ENCODE data around the gene GULP1.

The GULP1 gene

GRCh38 chr2:188434018-188434417 lies 142.3 kb downstream of the GULP1 start:
- TF ChIP-seq, protein P1, sequence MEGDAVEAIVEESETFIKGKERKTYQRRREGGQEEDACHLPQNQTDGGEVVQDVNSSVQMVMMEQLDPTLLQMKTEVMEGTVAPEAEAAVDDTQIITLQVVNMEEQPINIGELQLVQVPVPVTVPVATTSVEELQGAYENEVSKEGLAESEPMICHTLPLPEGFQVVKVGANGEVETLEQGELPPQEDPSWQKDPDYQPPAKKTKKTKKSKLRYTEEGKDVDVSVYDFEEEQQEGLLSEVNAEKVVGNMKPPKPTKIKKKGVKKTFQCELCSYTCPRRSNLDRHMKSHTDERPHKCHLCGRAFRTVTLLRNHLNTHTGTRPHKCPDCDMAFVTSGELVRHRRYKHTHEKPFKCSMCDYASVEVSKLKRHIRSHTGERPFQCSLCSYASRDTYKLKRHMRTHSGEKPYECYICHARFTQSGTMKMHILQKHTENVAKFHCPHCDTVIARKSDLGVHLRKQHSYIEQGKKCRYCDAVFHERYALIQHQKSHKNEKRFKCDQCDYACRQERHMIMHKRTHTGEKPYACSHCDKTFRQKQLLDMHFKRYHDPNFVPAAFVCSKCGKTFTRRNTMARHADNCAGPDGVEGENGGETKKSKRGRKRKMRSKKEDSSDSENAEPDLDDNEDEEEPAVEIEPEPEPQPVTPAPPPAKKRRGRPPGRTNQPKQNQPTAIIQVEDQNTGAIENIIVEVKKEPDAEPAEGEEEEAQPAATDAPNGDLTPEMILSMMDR (IDR thresholded peaks at IDR 0.05): no peak
- DNase-seq (ENCODE audit: low spot score): no peak
- H3K27ac ChIP-seq: no peak overlapping the region
- no peak overlapping the region for H3K4me3 ChIP-seq

GRCh38 chr2:188435115-188435514 lies 143.4 kb downstream of the GULP1 start:
- no peak for DNase-seq (ENCODE audit: low spot score)

DNA sequence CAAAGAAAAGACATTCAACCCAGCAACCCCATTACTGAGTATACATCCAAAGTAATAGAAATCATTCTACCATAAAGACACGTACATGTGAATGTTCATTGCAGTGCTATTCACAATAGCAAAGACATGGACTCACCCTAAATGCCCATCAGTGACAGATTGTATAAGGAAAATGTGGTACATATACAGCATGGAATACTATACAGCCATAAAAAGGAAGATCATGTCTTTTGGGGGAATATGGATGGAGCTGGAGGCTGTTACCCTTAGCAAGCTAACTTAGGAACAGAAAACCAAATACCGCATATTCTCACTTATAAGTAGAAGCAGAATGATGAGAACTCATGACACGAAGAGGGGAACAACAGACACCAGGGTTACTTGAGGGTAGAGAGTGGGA lies 145.9 kb downstream of the GULP1 start:
- no peak for DNase-seq (ENCODE audit: low spot score)
- H3K4me3 ChIP-seq: no peak overlapping the region
- TF ChIP-seq, protein P1 (IDR thresholded peaks at IDR 0.05): no peak
- no peak overlapping the region for H3K27ac ChIP-seq

More at GRCh38 chr2:188435115-188435514, 143.4 kb downstream of the GULP1 start:
- TF ChIP-seq, protein P1 (IDR thresholded peaks at IDR 0.05): no peak
- Histone ChIP-seq H3K4me3 (no peak overlapping the region), H3K27ac (no peak overlapping the region)

- TF ChIP-seq, protein P1 (IDR thresholded peaks at IDR 0.05): no peak
- Histone ChIP-seq H3K27ac (no peak overlapping the region), H3K4me3 (no peak overlapping the region)
- DNase-seq (ENCODE audit: low spot score): no peak
These were observed 148.3 kb downstream of the GULP1 start for GRCh38 chr2:188439986-188440385.

DNA sequence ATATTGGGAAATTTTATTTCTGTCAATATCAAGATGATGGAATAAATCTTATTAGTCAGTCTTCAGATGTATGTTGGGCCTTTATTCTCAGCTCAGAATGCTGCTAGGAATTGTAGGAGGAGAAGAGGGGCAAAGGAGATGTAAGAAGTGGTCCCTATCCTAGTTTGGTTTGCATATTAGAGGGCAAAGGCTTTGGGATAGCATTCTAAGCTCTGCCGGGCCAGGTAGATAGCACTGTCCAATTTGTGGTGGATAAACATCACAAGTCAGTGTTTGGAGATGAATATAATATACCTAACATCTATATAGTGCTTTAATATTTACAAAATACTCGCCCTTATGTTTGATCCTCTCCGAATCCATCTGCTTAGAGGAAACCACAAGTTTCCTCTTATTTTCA lies 149.2 kb downstream of the GULP1 start:
- Histone ChIP-seq H3K4me3 (no peak overlapping the region), H3K27ac (no peak overlapping the region)
- no peak for DNase-seq (ENCODE audit: low spot score)
- TF ChIP-seq, protein P1 (IDR thresholded peaks at IDR 0.05): no peak

- TF ChIP-seq, protein P1 (IDR thresholded peaks at IDR 0.05): no peak
- no peak for DNase-seq (ENCODE audit: low spot score)
- Histone ChIP-seq H3K27ac (no peak overlapping the region), H3K4me3 (no peak overlapping the region)
These were observed 149.7 kb downstream of the GULP1 start for GRCh38 chr2:188441288-188441947.

DNA sequence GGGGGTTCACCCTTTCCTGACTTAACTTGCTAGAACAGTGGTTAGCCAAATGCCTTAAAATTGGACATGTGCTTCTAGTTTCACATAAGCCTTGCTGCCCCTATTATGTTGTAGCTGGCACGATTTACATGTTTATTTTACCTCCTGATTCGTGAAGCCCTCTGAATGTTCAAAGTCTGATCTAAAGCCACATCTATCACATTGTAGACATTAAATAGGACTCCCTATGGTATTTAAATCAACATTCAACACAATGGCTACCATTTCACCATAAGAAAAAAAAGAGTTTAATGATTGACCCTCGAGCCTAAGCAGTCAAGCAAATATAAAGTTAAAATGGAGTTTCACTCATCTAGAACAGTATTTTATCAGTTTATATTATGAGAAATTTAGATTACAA lies 151.5 kb downstream of the GULP1 start:
- no peak overlapping the region for H3K4me3 ChIP-seq
- no peak for DNase-seq (ENCODE audit: low spot score)
- no peak overlapping the region for H3K27ac ChIP-seq
- TF ChIP-seq, protein P1 (IDR thresholded peaks at IDR 0.05): no peak

Measured in coronary artery (tissue), 2 donors.